HG03135 (cell line): ENCODE measurements around the gene VCX2.
"Not testable (repeated sequence)": the region's sequence is repeated elsewhere in the genome, so short reads cannot be mapped to it uniquely, and the experiment has no call there.

Source experiments
- ATAC-seq: cut with Tn5 transposase; IDR thresholded peaks from one replicate; pipeline ENCODE4 v1.9.1; 2021; ENCODE audit warnings: mild to moderate bottlenecking, moderate library complexity; ENCODE audit not compliant: unreplicated experiment

The VCX2 gene

DNA sequence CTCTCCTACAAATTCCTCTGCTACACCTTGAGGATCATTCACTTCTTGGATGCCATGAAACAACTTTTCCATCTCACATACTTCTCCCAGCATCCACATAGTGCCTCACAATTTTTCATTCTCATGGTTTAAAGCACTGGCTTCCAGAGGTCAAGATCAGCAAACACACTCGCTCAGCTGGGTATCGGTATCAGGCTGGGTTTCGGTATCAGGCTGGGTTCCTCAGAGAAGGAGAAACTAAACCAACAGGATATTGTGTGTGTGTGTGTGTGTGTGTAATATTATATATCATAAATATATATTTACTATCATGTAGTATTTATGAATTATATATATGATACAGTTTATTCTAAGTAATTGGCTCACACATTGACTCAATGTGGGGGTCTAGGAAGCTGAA is at the start of gene VCX2:
Gene VCX2, minus strand, starts transcription at position 99 of the 400 bp plus-strand sequence. CDS start 624 bp downstream, outside the sequence.
- ATAC-seq = not testable (repeated sequence)

DNA sequence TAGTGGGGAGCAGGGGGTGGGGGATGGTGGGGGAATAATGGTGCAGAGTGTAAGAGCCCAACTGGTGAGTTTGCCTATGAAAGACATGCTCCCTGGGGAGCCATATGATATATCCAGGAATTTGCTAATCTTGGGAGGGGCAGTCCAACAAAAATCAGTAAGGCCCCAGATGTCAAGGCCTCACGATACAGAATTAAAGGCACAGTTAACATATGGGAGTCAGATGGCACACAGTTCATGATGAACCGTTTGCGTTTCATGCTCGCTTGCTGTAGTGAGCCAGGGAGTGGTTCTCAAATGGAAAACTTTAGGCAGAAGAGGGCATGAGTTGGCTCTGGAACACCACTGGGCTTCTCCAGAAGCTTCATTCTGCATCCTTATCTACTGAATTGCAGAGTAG is 33.9 kb upstream of the VCX2 start:
- ATAC-seq = no peak

DNA sequence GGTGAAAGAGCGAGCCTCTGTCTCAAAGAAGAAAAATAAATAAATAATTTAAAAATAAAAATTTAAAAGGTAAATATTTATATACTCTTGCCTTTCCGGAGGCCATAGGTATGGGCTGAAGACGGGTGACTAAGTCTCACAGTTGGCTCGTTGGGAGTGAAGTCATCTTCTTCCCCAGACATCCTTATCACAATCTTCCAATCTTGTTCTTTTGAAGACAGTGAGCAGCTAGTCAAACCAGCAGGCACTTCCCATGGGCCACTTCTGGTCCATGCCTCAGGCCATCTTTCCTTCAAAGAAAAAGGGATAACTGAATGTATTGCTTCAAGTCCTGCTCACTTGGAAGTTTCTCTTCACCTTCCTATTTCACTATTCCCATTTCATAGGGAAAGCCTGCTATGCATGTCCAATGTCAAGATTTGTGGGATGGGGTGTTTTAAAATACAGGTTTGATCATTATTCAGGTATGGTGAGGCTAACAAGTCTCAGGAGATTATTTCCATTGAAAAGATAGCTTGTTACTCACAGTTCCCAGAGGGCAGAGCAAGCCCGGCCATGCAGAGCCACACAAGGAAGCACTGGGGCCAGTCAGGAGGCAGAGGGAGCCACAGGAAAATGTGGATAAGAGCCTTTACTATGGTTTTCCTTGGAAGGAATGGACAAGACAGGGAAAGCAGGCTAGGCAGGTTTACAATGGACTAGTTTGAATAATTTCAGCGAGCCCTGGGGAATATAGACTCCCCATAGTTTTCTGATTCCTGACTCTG is 33.3 kb upstream of the VCX2 start:
- ATAC-seq = no peak

DNA sequence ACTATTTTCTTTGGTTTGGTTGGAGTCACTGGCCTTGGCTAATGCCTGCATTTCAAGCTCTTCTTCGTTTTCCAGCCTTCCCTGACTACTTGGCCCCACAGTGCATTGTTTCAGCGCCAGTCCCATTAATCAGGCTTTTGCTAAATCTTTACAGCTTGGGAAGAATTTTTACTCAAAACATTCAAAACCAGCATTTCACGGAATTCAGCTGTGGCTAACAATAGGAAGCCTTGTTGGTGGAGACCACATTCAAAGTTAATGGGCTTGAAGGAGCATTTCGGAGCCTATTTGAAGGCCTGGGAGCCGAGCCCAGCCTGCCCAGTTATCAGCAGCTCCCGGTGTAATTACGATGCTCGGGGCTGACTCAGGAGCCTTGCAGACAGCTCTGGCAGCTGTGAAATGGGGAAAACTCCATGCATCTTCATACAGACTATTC is 30.8 kb upstream of the VCX2 start:
- no peak for ATAC-seq

DNA sequence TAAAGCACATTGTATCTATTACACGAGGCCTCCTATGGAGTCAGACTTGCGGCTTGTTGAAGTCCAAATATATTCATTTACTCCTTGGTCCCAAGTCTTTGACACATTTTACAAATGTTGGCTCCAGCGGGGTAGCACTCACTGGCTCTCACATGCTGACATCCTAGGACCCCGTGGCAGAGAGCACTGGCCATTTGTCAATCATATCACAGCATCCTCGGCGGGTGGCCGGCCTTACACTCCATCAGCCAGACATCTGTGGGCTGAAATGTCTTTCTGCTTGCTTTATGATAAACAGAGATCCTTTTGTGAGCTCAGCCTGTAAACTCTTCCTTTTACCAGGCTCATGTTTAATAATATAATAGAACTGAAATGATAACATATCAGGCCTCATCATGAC is 25.7 kb upstream of the VCX2 start:
- ATAC-seq = no peak

DNA sequence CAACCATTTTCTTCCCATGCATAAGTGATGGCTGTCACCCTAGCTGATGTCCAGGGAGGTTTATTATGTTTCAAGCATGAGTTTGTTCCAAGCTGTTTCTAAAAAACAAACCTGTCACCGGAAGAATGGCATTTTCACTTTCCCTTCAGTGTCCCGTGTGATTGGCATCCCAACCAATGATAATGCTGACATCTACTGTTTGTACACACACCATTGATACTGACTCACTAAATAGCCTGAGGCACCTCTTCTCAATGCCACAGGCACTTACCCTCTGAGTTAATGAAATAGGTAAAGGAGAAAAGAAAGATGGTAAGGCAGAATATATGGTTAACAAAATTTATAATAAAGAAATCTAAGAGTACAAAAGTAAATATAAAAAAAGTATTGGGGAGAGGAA is 23.1 kb upstream of the VCX2 start:
- no peak for ATAC-seq

DNA sequence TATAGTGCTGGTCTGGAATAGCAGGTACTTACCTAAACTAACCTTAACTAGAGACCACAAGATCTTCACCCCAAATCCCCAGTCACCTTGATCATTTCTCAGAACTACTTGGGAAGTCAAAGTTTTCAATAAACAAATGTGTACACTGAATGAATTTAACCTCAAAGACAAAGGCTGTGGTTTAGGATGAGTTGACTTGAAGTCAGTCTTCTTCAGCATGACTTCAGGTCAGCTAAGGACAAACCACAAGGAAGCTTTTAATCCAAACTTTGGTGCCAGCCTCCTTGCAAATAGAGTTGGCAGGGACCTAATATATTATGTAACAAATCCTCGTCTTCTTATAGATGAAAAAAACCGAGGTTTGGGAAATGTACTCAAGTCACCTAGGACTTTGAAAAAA is 21.2 kb upstream of the VCX2 start:
- no peak for ATAC-seq

DNA sequence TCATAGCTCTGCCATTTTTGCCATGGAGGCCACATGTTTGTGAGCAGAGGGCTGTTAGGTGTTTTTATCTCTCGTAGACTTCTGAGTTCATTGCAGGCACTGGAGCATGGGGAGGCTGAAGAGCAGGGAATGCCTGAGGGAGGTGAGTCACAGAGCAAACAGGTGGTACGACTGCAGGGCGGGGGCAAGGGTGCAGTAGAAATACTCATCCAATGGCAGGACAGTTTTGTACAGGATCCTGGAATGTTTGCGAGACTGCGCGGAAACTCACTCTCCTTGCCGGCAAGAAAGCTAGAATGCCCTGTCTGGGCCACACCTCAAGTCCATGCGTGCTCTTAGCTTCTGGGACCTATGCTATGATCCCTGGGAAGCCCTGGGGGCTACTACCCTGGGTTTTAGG is 20.0 kb upstream of the VCX2 start:
- ATAC-seq = no peak

DNA sequence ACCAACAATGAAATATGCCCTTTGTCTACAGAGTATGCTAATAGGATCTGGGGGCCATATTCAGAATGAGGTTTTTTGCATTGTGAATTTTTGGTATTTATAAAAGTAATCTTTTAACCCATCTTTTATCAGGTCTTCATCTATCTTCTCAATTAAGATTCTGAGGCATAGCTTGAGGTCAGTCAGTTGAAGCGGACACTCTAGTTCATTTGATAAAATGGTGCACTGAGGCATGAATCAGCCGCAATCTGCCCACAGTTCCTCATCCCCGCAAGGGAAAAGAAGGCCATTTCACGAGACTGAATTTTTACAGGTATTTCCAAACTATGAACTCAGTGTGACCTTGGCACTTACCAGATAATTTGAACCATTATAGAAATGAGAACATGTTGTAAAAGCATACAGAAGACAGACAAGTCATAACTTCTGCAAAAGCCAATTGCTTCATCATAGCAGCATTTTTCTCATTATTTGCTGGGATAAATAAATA is 19.3 kb upstream of the VCX2 start:
- no peak for ATAC-seq

DNA sequence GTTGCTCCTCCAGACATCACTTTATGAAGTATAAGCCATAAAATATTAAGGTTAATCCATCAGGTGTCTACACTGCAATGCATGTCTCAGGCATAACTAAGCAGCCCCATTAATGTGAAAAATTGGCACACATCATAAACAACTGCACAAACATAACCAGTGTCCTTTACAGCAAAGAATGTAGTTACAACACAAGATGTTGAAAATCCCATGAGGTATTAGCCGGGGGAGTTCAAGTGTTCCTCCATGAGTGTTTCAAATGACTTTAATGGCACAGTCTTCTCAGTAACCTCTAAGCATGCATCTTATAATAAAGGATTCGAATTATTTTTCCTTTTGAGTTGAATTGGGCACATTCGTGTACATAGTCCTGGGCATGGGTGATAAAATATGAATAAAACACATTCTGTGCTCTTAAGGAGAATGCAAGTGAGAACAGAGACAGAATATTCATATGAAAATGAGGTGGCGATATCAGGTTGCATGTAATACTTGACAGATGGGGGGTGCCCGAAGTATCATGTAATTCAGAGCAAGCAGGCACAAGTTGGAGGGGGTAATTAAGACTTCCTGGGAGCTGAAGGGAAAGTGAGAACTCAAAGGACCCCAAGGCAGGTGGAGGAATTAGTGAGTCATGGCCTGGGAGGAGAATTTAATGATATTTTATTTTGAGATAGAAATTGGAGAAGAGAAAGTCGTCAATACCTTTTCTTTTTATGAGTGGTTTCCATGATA is 18.2 kb upstream of the VCX2 start:
- no peak for ATAC-seq

DNA sequence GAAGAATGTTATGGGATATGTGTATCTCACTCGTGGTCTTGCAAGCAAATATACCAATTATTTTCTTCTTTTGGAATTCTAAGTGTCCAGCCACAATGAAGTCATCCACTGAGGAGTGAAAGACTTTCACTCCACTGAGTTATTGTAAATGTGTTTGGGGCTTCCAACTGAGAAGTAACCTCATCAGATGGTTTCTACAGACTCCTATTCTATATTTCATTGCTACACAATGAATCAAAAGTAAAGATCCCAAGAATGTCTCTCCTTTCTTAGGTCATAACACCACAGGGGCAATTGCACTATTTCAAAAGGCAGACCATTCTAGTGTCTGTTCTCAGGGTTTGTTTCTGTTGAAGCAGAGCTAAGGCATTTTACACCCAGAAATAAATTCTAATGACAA is 12.3 kb upstream of the VCX2 start:
- no peak for ATAC-seq

DNA sequence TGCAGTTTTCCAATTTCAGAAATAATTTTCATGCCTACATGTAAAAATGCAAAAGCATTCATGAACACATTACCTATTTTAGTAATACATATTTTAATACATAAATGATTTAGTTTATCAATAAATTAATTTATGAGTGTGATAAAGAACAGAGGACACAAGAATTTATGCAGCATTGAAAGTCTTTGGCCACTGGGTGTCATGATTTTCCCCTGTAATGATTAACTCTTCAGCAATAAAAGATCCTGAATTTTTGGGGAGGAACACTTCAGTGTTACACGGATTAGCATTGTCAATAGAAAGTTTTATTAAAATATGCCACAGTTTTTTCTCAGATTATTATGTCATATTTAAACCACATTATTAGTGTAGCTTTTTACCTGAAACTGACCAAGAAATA is 8.6 kb upstream of the VCX2 start:
- ATAC-seq = no peak

DNA sequence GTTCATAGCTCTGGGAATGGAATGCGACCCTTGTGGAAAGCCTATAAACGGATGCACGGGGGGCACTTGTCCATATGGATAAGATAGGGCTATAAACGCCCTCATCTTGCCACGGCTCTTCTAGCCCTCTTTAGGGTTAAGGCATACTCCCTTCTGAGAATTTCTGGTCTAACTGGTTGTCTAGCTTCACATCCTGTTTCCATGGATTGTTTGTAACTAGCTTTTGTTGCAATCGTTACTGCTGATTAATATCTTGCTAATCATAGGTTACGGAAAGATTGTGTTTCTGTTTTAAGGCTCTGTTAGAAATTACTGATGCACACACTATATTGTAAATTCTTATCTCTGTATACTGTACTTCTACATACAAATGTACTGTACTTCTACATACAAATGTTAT is 17.1 kb downstream of the VCX2 start:
- ATAC-seq = not testable (repeated sequence)

DNA sequence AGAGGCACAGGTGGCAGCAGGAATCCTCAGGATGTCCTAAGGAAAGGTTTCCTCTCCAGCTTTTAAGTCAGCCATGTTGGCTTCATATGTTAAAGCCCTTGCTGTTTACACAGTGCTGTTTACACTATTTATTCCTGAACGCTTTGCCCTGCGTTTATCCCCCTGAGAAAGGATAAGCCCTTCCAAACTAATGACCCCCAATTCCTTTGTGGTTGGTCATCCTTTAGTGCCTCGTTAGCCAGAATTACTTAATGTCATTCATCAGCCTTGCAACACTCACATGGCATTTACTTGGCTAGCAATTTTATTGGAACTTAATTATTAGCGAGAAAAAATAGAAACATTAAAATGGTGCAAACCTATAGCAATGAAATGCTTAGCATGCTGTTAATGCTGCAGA is 23.8 kb downstream of the VCX2 start:
- no peak for ATAC-seq

DNA sequence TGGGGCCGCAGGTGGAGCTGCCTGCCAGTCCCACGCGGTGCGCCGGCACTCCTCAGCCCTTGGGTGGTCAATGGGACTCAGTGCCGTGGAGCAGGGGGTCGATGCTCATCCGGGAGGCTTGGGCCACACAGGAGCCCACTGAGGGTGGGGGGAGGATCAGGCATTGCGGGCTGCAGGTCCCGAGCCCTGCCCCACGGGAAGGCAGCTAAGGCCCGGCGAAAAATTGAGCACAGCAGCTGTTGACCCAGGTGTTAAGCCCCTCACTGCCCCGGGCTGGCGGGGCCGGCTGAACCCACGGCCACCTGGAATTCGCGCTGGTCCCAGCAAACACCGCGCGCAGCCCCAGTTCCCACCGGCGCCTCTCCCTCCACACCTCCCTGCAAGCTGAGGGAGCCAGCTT is 26.1 kb downstream of the VCX2 start:
- ATAC-seq = no peak

DNA sequence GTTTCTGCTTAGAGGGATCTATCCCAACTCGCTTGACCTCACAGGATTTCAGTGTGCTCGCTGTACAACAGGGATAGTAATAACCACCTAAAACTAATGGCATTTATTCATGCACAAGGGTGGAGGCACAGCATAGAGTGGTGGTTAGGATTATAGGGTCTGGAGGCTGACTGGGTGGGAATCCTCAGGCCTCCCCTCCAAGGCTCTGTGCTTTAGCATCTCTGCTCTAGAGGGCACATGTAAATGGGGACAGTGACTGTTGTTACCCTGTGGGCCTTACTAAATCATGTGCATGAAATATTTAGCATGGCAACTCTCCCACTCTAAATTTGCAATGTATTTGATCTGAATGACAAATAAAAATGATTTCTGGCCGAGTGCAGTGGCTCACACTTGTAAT is 29.2 kb downstream of the VCX2 start:
- ATAC-seq = no peak

DNA sequence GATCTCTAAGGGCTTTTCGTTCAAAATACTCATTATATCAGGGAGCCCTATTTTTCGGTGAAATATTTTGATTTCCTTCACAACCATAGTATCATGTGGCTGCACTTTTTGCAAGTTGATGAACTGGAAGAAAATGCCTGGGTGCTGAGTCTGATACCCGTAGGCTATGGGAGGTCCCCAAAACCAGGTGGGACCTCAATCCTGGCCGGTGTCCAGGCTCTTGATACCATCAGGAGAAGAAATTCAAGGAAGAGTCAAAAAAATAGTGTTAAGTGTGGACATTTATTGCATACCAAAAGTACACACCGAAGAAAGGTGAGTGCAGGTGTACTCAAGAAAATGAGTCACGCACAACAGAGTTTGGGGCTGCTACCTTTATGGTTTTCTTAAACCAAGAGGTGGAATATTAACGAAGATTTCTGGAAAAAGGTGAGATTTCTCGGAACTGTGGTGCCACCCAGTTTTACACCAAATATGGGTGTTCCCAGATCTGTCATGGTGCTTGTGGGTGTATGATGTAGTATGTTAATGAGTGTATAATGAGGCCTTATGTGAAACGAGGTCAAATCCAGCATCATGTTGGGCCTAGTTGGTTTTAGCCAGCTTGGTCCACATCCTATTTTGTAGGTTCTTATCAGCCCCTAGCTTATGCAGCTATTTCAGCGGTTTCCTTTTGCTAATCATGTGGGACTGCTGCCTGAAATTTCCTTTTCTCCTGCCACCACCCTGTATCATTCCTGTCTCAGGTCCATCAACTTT is 29.9 kb downstream of the VCX2 start:
- no peak for ATAC-seq

DNA sequence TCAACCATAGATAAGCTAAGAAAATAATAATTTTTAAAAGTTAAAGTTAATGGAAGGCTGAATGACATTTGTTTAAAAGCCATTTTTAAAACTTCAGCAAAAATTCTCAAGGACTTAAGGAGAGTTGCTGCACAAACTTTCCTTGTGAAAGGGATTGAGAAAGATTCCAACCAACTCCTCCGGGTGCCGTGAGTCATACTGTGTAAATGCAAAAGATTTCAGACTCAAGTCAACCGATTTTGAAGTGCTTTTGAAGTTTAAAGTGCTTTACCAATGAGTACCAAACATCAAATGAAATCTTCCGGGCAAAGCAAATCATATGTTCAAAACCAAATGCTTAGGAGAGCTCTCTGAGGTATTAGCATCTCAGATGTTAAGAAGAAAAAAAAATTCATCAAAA is 31.4 kb downstream of the VCX2 start:
- no peak for ATAC-seq

DNA sequence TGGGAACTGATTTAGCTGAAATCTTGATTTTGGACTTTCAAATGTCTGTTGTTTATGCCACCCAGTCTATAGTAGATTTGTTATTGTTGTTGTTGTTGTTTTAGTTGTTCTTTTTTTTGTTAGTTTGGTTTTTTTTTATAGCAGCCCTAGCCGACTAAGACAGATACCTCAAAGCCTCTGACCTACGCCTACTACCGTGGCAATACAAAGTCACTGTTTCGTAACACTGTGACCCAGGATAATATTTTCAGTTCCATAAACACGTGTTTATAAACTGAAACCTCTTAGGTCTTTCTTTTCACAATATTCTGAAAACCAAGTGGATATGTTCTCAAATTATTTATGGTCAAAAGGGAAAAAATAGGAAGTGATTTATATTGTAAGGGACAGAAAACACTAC is 32.8 kb downstream of the VCX2 start:
- ATAC-seq = no peak

DNA sequence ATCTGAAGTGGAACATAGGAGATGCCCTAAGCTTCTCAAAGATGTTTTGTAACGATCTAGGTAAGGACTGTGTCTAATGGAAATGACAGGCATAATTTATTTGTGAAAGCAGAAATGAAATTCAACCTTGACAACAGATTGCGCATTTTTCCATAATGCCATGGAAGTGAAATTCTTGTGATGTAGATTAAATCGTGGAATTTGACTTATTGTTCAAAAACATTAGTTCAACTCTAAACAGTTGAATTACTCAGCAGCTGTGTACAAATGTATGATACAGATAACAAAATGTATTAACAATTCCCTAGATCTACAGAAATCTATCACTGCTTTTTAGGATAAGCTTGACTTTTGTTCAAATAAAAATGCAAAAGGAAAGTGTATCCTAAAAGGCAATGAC is 44.4 kb downstream of the VCX2 start:
- no peak for ATAC-seq

DNA sequence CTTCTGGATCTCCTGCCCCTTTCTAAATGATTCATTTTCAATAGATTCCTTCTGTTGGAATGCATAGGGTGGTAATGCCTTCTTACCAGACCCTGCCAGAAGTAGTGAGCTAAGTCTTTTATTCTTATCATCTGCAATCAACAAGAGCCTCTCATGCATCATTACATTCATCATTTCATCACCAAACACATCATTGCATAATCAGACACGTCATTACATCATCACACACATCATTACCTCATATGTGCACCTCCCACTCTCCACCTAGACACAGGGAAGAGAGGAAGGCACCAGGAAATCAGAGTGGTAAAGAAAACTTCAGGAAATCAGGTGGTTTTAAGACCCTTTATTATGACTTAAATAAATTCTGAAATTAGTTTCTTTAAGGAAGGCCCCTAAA is 45.0 kb downstream of the VCX2 start:
- no peak for ATAC-seq

DNA sequence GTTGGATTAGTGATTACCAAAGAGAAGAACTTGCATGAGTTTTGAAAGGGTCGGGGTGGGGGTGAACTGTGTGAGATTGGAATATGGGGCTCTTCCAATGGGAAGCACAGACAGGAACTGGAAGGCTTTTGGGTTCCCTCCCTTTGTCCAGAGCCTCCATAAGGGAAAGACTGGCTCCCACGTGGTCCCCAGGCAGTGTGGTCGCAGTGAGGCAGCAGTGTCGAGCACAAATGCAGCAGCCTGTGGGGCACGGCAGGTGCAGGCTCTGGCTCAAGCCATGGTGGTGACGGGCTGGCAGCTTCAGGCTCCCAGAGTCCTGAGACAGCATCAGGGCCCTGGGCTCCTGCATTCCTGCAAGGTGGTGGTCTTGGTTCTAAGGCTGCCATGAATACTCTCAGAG is 45.5 kb downstream of the VCX2 start:
- ATAC-seq = no peak
